Glomerular endothelial cell (primary cell): ENCODE data around the gene RBM24. TPM values are rescaled to one million over a fixed set of nuclear protein-coding genes. Genes with fewer than 3 reads are reported as not detected.

Experiments used
- DNase-seq: peaks from one replicate; pipeline ENCODE4 v3.0.0-alpha.2; 2011; ENCODE audit warnings: low read depth, low spot score; ENCODE audit errors: extremely low read depth
- total RNA-seq: library from RNA; depleted of rRNA; stranded (reverse); fragments of >200 nt; gene quantifications from 2 replicates; pipeline ENCODE4 v1.2.3, GENCODE V29; 2015

RBM24 gene
- total RNA-seq, 1 donor from 2014 or later, result 5.5 TPM

DNA sequence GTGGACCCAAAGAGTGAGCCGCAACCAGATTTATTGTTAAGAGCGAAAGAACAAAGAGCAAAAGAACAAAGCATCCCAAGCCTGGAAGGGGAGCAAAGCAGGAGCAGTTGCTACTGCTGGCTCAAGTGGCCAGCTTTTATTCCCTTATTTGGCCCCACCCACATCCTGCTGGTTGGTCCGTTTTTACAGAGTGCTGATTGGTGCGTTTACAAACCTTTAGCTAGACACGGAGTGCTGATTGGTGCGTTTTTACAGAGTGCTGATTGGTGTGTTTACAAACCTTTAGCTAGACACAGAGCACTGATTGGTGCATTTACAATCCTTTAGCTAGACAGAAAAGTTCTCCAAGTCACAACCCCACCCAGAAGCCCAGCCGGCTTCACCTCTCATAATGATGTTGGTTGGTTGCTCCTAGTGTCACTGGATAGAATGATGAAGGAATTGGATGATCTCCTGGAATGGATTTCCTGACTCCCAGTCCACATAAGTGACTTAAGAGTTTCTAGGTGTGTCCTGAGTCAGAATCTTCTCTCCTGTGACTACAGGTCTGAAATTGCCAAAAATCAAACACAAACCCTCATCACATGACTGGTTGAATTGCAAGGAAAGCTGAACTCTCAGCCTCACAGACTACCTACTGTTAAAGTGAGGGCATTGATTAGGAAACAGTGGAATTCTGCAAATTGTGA, 60.1 kb downstream of the RBM24 start:
- DNase-seq, result no peak

DNA sequence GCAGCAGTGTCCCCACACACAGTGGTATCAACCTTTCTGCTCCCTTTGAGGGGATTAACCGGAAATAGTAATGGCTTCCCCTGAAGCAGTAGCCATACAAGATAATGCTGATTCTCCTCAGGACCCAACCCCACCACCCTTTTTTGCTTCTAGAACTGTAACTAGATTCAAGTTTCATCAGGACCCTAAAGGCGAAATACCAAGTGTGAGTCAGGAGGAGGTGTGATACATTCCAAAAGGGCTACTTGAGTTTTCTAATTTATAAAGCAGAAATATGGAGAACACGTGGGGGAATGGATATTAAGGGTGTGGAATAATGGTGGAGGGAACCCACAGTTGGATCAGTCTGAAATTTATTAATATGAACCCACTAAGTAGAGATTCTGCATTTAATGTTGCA, 60.7 kb downstream of the RBM24 start:
- DNase-seq, result no peak

- DNase-seq, result no peak
These were observed 62.1 kb downstream of the RBM24 start for GRCh38 chr6:17343215-17343614.

Other genes starting within 250 kb of the RBM24 start
- not detected in 2 replicates for gene STMND1, start 179.3 kb upstream of the RBM24 start, total RNA-seq
- gene CAP2, start 112.2 kb downstream of the RBM24 start, total RNA-seq, result 2.7 and 3.7 TPM in 2 replicates